ENCODE measurements around the gene CD63. TPM values are rescaled to one million over a fixed set of nuclear protein-coding genes. Genes with fewer than 3 reads are reported as not detected.

CD63 gene
- total RNA-seq, 1 donor from 2014 or later, result 1,317 TPM

DNA sequence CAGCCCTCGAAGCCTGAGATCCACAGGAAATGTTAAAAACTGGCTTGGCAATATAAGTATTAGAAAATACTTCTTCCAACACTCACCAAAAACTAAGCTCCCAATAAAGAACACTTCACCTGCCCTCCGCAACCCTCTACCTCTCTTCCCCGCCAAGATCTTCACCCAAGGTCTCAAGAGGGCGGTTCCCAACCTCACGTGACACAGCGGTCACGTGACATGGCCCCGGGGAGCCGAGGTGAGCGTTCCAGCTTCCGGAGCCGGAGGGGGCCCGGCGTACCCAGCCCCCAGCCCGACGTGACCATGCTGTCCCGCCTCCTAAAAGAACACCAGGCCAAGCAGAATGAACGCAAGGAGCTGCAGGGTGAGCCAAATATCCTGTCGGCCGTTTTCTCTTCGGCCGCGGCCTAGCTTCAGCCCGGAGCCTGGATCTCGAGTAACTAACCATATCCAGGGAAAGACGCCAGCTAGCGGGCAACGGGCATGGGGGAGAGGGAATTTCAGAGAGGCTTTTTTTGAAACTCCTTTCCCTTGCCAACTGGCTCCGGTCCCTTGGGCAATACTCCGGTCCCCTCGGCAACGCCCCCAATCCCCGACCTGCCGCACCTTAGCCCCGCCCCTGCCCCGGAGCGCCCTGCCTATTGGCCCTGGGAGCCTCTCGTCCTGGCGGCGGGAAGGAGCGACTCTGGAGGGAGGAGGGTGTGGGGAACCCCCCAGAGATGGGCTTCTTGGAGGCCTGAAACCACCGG, 12.8 kb downstream of the CD63 start, which contains the start of gene BLOC1S1:
Gene BLOC1S1, plus strand, starts transcription at position 214 of the 749 bp plus-strand sequence. Its CDS starts 6 bp downstream, at position 220.
- Mint-ChIP-seq H3K9me3 (ENCODE audit: low read depth) (no peaks in the 10 kb centered on the region), H3K4me3 (ENCODE audit: unreplicated experiment) (peak within 1 kb of the TSS; percentile 83), H3K36me3 (ENCODE audit: low read depth) (no peaks in the 10 kb centered on the region), H3K4me1 (ENCODE audit: low read depth) (peaks cover 57% of the 10 kb centered on the region), H3K27ac (ENCODE audit: unreplicated experiment) (peak within 1 kb of the TSS; percentile 92), H3K27me3 (ENCODE audit: low read depth) (peaks cover 5% of the 10 kb centered on the region)
- TF ChIP-seq, protein P1, sequence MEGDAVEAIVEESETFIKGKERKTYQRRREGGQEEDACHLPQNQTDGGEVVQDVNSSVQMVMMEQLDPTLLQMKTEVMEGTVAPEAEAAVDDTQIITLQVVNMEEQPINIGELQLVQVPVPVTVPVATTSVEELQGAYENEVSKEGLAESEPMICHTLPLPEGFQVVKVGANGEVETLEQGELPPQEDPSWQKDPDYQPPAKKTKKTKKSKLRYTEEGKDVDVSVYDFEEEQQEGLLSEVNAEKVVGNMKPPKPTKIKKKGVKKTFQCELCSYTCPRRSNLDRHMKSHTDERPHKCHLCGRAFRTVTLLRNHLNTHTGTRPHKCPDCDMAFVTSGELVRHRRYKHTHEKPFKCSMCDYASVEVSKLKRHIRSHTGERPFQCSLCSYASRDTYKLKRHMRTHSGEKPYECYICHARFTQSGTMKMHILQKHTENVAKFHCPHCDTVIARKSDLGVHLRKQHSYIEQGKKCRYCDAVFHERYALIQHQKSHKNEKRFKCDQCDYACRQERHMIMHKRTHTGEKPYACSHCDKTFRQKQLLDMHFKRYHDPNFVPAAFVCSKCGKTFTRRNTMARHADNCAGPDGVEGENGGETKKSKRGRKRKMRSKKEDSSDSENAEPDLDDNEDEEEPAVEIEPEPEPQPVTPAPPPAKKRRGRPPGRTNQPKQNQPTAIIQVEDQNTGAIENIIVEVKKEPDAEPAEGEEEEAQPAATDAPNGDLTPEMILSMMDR (IDR thresholded peaks at IDR 0.05), result peak; percentile 30
- no peak for DNase-seq (ENCODE audit: low spot score)

DNA sequence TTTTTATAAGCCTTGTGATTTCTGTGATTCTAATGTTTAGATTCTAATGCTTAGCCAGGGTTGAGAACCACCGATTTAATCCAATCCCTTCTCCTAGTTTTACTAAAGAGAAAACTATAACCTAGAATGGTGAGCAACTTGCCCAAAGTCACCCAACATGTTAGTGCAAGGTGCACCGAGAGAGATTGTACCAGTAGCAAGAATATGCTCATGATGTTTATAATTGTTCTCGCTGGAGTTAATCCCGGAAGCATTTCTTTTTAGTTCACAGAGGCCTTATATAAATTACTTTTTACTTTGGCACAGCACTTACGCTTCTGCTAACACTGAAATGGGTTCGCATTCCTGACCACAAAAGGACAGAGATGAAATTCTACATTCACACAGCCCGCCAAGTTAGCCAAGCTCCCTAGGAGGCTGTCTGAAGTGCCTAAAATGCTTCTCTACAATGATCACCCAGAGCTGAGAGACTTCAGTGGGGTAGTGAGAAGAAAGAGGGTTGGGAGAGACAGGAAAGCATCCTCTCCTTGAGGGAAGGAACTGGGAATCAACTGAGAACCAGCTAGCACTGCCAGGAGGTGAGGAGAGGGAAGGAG, 13.5 kb downstream of the CD63 start:
- H3K9me3 Mint-ChIP-seq (ENCODE audit: low read depth), result no peaks in the 10 kb centered on the region
- TF ChIP-seq, protein P1 (IDR thresholded peaks at IDR 0.05), result no peak
- DNase-seq (ENCODE audit: low spot score), result no peak
- peak overlapping the region; percentile 83 for H3K4me3 Mint-ChIP-seq (ENCODE audit: unreplicated experiment)
- no peaks in the 10 kb centered on the region for H3K36me3 Mint-ChIP-seq (ENCODE audit: low read depth)
- H3K4me1 Mint-ChIP-seq (ENCODE audit: low read depth), result peaks cover 50% of the 10 kb centered on the region
- H3K27ac Mint-ChIP-seq (ENCODE audit: unreplicated experiment), result peak overlapping the region; percentile 92
- H3K27me3 Mint-ChIP-seq (ENCODE audit: low read depth), result peaks cover 5% of the 10 kb centered on the region

DNA sequence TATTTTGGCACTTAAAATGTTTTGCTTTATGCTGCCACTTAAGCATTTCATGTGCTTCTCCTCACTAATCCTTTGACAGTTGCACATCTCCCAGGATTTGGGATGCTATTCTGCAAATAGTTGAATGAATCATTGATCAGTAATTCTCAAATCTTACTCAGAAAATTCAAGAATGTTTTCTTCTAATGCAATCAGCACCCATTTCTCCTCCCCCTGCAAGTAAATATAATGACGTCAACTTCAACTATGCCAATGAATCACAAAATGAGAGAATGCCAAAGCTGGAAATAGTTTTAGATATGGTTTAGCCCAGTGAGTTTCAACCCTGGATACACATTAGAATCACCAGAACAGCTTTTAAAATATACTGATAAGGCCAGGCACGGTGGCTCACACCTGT, 15.1 kb downstream of the CD63 start:
- Mint-ChIP-seq H3K4me3 (ENCODE audit: unreplicated experiment) (no peak overlapping the region), H3K27me3 (ENCODE audit: low read depth) (peaks cover 16% of the 10 kb centered on the region), H3K9me3 (ENCODE audit: low read depth) (no peaks in the 10 kb centered on the region), H3K27ac (ENCODE audit: unreplicated experiment) (no peak overlapping the region), H3K4me1 (ENCODE audit: low read depth) (peaks cover 43% of the 10 kb centered on the region), H3K36me3 (ENCODE audit: low read depth) (no peaks in the 10 kb centered on the region)
- TF ChIP-seq, protein P1 (IDR thresholded peaks at IDR 0.05), result no peak
- no peak for DNase-seq (ENCODE audit: low spot score)

DNA sequence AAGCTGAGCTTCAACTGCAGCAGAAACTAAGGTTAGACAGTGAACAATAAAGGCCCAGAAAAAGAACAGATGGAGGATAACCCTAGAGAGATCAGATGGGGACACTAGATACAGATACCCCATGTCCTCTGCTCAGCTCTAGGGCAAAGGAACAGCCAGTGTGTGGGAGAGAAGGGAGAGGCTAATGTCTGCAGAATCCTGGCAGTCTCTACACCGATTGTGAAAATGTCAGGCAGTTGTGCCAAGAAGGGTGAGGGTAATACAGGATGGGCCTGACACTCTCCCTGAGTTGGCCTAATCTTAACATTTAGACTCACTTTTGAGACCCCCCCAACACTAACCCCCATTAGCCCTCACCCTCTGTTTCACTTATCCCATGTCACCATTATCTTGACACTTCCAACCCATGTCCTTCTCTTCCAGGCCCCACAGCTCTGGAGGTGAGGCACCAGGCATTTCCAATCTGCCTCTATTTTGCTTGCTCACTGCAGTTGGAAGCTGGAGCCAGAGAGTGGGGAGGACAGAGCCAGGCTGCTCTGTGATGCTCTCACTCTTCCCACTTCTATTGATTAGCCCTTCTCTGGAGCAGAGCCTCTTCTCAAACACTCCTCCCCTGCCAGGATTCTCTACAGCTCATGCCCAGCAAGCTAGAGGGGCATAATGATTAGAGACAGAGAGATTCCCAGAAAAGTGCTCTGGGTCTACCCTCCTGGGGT, 16.0 kb downstream of the CD63 start:
- Mint-ChIP-seq H3K4me3 (ENCODE audit: unreplicated experiment) (no peak overlapping the region), H3K9me3 (ENCODE audit: low read depth) (no peaks in the 10 kb centered on the region), H3K36me3 (ENCODE audit: low read depth) (no peaks in the 10 kb centered on the region), H3K4me1 (ENCODE audit: low read depth) (peaks cover 42% of the 10 kb centered on the region), H3K27me3 (ENCODE audit: low read depth) (peaks cover 22% of the 10 kb centered on the region), H3K27ac (ENCODE audit: unreplicated experiment) (no peak overlapping the region)
- DNase-seq (ENCODE audit: low spot score), result peak; percentile 3
- TF ChIP-seq, protein P1 (IDR thresholded peaks at IDR 0.05), result no peak
